ENCODE measurements around the gene TLE3. TPM values are rescaled to one million over a fixed set of nuclear protein-coding genes. Genes with fewer than 3 reads are reported as not detected.

The TLE3 gene
- total and polyA plus RNA-seq, 2 of the 13 experiments (the other 11 are each of a cell fraction or from before 2014, with no cell fraction given), result 11.9 to 13.8 TPM

- Histone ChIP-seq H3K9ac (ENCODE audit: insufficient read depth, low read depth, low read length) (no peak overlapping the region), H3K27ac (ENCODE audit: extremely low read length, insufficient read depth, low read length) (no peak overlapping the region), H3K9me3 (ENCODE audit: low read length) (no peaks in the 10 kb centered on the region), H4K20me1 (ENCODE audit: insufficient read depth, low read length) (no peaks in the 10 kb centered on the region), H2AFZ (ENCODE audit: low read length) (no peak overlapping the region), H3K4me3 (replicated peaks in 1 of 3; ENCODE audit: insufficient read depth in 1 of 3, low read depth in 2 of 3, low read length in 3 of 3) (no peak overlapping the region), H3K4me2 (ENCODE audit: low read depth, low read length) (no peak overlapping the region), H3K36me3 (replicated peaks in 1 of 2; ENCODE audit: control insufficient read depth in 1 of 2, insufficient read depth in 2 of 2, low read length in 2 of 2) (no peaks in the 10 kb centered on the region), H3K4me1 (ENCODE audit: insufficient read depth, low read length) (no peaks in the 10 kb centered on the region), H3K79me2 (ENCODE audit: insufficient read depth, low read length) (no peaks in the 10 kb centered on the region), H3K27me3 (ENCODE audit: control insufficient read depth in 1 of 2, insufficient read depth in 2 of 2, low read length in 2 of 2) (peaks cover 10 to 78% of the 10 kb centered on the region in 2 experiments; a peak in 4 of 5 replicates)
- FAIRE-seq (no peak), DNase-seq (ENCODE audit: low spot score) (no peak), ATAC-seq (no peak)
- POLR2A ChIA-PET, result no interaction called here
- CTCF ChIA-PET (ENCODE audit: low intra/inter-chr PET ratio, low total read pairs), result no interaction called here
- 39% methylated on average over 8 of the region's 8 CpGs for WGBS (ENCODE audit: low lambda C conversion rate)
- in situ Hi-C loops (cut with HindIII; ENCODE audit: extremely low pct_ligation_motif_present, low pct_unique_long_range_greater_than_20kb), result no loop called here
- TF ChIP-seq CREB1 (IDR thresholded peaks at IDR 0.05) (no peak), CREB1 (CRISPR knock-in tag; IDR thresholded peaks at IDR 0.05) (no peak), ZNF260 (CRISPR knock-in tag; IDR thresholded peaks at IDR 0.05; ENCODE audit: borderline replicate concordance, low read depth) (no peak), ZNF446 (CRISPR knock-in tag; IDR thresholded peaks at IDR 0.05) (no peak), ZNF335 (CRISPR knock-in tag; IDR thresholded peaks at IDR 0.05) (no peak)
- no TSS peak for BruUV-seq (replicated peaks)
- intact Hi-C loops (cut with micrococcal nuclease; ENCODE audit: unreplicated experiment), result no loop called here
These were observed 83.9 kb downstream of the TLE3 start for GRCh38 chr15:70013656-70014313.

- intact Hi-C loops (cut with micrococcal nuclease; ENCODE audit: unreplicated experiment) (no loop called here), in situ Hi-C loops (cut with HindIII; ENCODE audit: extremely low pct_ligation_motif_present, low pct_unique_long_range_greater_than_20kb) (no loop called here)
- DNase-seq (ENCODE audit: low spot score) (no peak), ATAC-seq (no peak), FAIRE-seq (no peak)
- Histone ChIP-seq H3K4me3 (replicated peaks in 1 of 3; ENCODE audit: insufficient read depth in 1 of 3, low read depth in 2 of 3, low read length in 3 of 3) (no peak overlapping the region), H3K79me2 (ENCODE audit: insufficient read depth, low read length) (no peaks in the 10 kb centered on the region), H3K36me3 (replicated peaks in 1 of 2; ENCODE audit: control insufficient read depth in 1 of 2, insufficient read depth in 2 of 2, low read length in 2 of 2) (no peaks in the 10 kb centered on the region), H4K20me1 (ENCODE audit: insufficient read depth, low read length) (no peaks in the 10 kb centered on the region), H3K9ac (ENCODE audit: insufficient read depth, low read depth, low read length) (no peak overlapping the region), H3K27me3 (ENCODE audit: control insufficient read depth in 1 of 2, insufficient read depth in 2 of 2, low read length in 2 of 2) (peaks cover 10 to 84% of the 10 kb centered on the region in 2 experiments; a peak in 4 of 5 replicates), H2AFZ (ENCODE audit: low read length) (no peak overlapping the region), H3K27ac (ENCODE audit: extremely low read length, insufficient read depth, low read length) (no peak overlapping the region), H3K4me2 (ENCODE audit: low read depth, low read length) (no peak overlapping the region), H3K9me3 (ENCODE audit: low read length) (no peaks in the 10 kb centered on the region), H3K4me1 (ENCODE audit: insufficient read depth, low read length) (no peaks in the 10 kb centered on the region)
- no TSS peak for BruUV-seq (replicated peaks)
- CTCF ChIA-PET (ENCODE audit: low intra/inter-chr PET ratio, low total read pairs), result no interaction called here
- POLR2A ChIA-PET, result no interaction called here
- WGBS (ENCODE audit: low lambda C conversion rate), result 27% methylated on average over 4 of the region's 4 CpGs
- no peak for TF ChIP-seq NONO (IDR thresholded peaks at IDR 0.05)
- no peak for TF ChIP-seq NONO (CRISPR knock-in tag; conservative IDR thresholded peaks at IDR 0.05)
- TF ChIP-seq GFI1 (CRISPR knock-in tag; IDR thresholded peaks at IDR 0.05; ENCODE audit: borderline replicate concordance), result no peak
- TF ChIP-seq RCOR2 (CRISPR knock-in tag; IDR thresholded peaks at IDR 0.05), result no peak
- TF ChIP-seq MXD3 (CRISPR knock-in tag; IDR thresholded peaks at IDR 0.05), result no peak
- TF ChIP-seq JUNB (CRISPR knock-in tag; IDR thresholded peaks at IDR 0.05; ENCODE audit: borderline replicate concordance), result no peak
- TF ChIP-seq MEF2D (CRISPR knock-in tag; IDR thresholded peaks at IDR 0.05), result no peak
- TF ChIP-seq FOXO4 (CRISPR knock-in tag; conservative IDR thresholded peaks at IDR 0.05), result no peak
- TF ChIP-seq ZGPAT (CRISPR knock-in tag; IDR thresholded peaks at IDR 0.05), result no peak
- no peak for TF ChIP-seq ZNF792 (CRISPR knock-in tag; IDR thresholded peaks at IDR 0.05)
- TF ChIP-seq TP53 (CRISPR knock-in tag; conservative IDR thresholded peaks at IDR 0.05), result no peak
These were observed 84.8 kb downstream of the TLE3 start for GRCh38 chr15:70012895-70013294.
